HepG2 (cell line): ENCODE measurements around the gene ATP11A.

Source experiments
- BHLHE40 ChIP-seq: IDR thresholded peaks from 2 replicates; pipeline ENCODE4 v1.6.1; 2011; ENCODE audit warnings: low read length, improper control_type of control experiment
- CBX2 ChIP-seq, 2 experiments: fragments of 200-600 bp in 1 of 2; sonication (generic); formaldehyde crosslinking in 1 of 2; IDR thresholded peaks; 2 replicates each; pipeline versions ENCODE4 v1.7.0 to v1.8.1; 2018 to 2022; ENCODE audit warnings: low read depth in 2 of 2, low read length in 1 of 2, mild to moderate bottlenecking in 1 of 2, missing genetic modification reagents in 1 of 2
- MAFK ChIP-seq, 2 experiments: IDR thresholded peaks in 1 of 2; conservative IDR thresholded peaks in 1 of 2; 2 replicates each; pipeline ENCODE4 v1.6.1; 2011; ENCODE audit warnings: improper control_type of control experiment in 2 of 2, low read length in 2 of 2
- MYC ChIP-seq: sonication (generic); formaldehyde crosslinking; IDR thresholded peaks from 2 replicates; pipeline ENCODE4 v1.9.0; 2021; ENCODE audit warnings: missing genetic modification reagents, borderline replicate concordance
- POLR2A ChIP-seq, 2 experiments: IDR thresholded peaks; 2 replicates each; pipeline ENCODE4 v1.6.1; 2011; ENCODE audit warnings: low read depth in 2 of 2, low read length in 2 of 2, mild to moderate bottlenecking in 1 of 2, moderate library complexity in 1 of 2; ENCODE audit not compliant: insufficient read depth in 1 of 2
- SIN3A ChIP-seq: IDR thresholded peaks from 2 replicates; pipeline ENCODE4 v1.6.1; 2011; ENCODE audit warnings: low read depth, mild to moderate bottlenecking, control low read depth, low read length, borderline replicate concordance
- SRF ChIP-seq: IDR thresholded peaks from 2 replicates; pipeline ENCODE4 v1.6.1; 2011; ENCODE audit warnings: mild to moderate bottlenecking, low read depth, low read length, moderate library complexity
- TAF1 ChIP-seq: sonication (generic); formaldehyde crosslinking; IDR thresholded peaks from 2 replicates; pipeline ENCODE4 v1.4.0; 2020; ENCODE audit warnings: missing genetic modification reagents
- ZNF83 ChIP-seq: sonication (generic); formaldehyde crosslinking; IDR thresholded peaks from 2 replicates; pipeline ENCODE4 v1.4.0; 2020; ENCODE audit warnings: missing genetic modification reagents, mild to moderate bottlenecking, borderline replicate concordance
- TF ChIP-seq, protein P1 (sequence below): sonication (generic); formaldehyde crosslinking; IDR thresholded peaks from 2 replicates; pipeline ENCODE4 v1.9.0; 2021; ENCODE audit warnings: missing genetic modification reagents, borderline replicate concordance
- TF ChIP-seq, protein P2 (sequence below): sonication (generic); formaldehyde crosslinking; IDR thresholded peaks from 2 replicates; pipeline ENCODE4 v1.4.0; 2020; ENCODE audit warnings: missing genetic modification reagents
- TF ChIP-seq, protein P3 (sequence below): sonication (generic); formaldehyde crosslinking; IDR thresholded peaks from 2 replicates; pipeline ENCODE4 v1.5.0; 2020; ENCODE audit warnings: missing genetic modification reagents
- TF ChIP-seq, protein P4 (sequence below): sonication (generic); formaldehyde crosslinking; IDR thresholded peaks from 2 replicates; pipeline ENCODE4 v1.5.0; 2020; ENCODE audit warnings: mild to moderate bottlenecking, missing genetic modification reagents, moderate library complexity

DNA sequence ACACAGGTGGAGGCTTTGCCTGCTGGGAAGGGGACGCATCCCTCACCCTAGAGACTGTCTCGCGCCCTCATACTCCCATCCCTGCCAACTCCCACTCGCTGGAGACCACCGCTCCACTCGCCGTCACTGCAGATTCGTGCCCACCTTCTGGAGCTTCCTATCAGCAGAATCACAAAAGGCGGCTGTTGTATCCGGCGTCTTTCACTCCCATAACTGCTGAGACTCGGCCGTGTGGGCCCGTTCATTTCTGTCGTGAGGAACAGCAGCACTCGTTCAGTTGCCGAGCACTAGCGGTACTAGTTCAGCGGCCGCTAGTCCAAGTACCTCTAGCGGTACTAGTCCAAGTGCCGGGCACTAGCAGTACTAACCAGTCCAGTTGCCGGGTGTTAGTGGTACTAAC lies 154.6 kb downstream of the ATP11A start:
- no peak for TF ChIP-seq ZNF83
- no peak for TF ChIP-seq SIN3A
- no peak for TF ChIP-seq CBX2 (IDR thresholded peaks at IDR 0.05; ENCODE audit: low read depth, low read length)
- no peak for TF ChIP-seq CBX2 (CRISPR knock-in tag; IDR thresholded peaks at IDR 0.05; ENCODE audit: low read depth)
- TF ChIP-seq MYC (CRISPR knock-in tag) = no peak
- TF ChIP-seq, protein P1, sequence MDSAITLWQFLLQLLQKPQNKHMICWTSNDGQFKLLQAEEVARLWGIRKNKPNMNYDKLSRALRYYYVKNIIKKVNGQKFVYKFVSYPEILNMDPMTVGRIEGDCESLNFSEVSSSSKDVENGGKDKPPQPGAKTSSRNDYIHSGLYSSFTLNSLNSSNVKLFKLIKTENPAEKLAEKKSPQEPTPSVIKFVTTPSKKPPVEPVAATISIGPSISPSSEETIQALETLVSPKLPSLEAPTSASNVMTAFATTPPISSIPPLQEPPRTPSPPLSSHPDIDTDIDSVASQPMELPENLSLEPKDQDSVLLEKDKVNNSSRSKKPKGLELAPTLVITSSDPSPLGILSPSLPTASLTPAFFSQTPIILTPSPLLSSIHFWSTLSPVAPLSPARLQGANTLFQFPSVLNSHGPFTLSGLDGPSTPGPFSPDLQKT (CRISPR knock-in tag) = no peak
- TF ChIP-seq, protein P2, sequence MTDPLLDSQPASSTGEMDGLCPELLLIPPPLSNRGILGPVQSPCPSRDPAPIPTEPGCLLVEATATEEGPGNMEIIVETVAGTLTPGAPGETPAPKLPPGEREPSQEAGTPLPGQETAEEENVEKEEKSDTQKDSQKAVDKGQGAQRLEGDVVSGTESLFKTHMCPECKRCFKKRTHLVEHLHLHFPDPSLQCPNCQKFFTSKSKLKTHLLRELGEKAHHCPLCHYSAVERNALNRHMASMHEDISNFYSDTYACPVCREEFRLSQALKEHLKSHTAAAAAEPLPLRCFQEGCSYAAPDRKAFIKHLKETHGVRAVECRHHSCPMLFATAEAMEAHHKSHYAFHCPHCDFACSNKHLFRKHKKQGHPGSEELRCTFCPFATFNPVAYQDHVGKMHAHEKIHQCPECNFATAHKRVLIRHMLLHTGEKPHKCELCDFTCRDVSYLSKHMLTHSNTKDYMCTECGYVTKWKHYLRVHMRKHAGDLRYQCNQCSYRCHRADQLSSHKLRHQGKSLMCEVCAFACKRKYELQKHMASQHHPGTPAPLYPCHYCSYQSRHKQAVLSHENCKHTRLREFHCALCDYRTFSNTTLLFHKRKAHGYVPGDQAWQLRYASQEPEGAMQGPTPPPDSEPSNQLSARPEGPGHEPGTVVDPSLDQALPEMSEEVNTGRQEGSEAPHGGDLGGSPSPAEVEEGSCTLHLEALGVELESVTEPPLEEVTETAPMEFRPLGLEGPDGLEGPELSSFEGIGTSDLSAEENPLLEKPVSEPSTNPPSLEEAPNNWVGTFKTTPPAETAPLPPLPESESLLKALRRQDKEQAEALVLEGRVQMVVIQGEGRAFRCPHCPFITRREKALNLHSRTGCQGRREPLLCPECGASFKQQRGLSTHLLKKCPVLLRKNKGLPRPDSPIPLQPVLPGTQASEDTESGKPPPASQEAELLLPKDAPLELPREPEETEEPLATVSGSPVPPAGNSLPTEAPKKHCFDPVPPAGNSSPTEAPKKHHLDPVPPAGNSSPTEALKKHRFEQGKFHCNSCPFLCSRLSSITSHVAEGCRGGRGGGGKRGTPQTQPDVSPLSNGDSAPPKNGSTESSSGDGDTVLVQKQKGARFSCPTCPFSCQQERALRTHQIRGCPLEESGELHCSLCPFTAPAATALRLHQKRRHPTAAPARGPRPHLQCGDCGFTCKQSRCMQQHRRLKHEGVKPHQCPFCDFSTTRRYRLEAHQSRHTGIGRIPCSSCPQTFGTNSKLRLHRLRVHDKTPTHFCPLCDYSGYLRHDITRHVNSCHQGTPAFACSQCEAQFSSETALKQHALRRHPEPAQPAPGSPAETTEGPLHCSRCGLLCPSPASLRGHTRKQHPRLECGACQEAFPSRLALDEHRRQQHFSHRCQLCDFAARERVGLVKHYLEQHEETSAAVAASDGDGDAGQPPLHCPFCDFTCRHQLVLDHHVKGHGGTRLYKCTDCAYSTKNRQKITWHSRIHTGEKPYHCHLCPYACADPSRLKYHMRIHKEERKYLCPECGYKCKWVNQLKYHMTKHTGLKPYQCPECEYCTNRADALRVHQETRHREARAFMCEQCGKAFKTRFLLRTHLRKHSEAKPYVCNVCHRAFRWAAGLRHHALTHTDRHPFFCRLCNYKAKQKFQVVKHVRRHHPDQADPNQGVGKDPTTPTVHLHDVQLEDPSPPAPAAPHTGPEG (CRISPR knock-in tag) = no peak
- TF ChIP-seq TAF1 (CRISPR knock-in tag) = no peak
- TF ChIP-seq, protein P3, sequence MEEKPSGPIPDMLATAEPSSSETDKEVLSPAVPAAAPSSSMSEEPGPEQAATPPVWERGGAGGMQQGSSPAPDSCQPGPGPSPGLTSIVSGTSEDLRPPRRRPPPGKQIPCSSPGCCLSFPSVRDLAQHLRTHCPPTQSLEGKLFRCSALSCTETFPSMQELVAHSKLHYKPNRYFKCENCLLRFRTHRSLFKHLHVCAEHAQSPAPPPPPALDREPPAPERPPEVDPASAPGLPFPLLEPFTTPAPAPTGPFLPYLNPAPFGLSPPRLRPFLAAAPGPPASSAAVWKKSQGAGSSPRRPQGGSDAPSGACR (CRISPR knock-in tag) = no peak
- TF ChIP-seq, protein P4, sequence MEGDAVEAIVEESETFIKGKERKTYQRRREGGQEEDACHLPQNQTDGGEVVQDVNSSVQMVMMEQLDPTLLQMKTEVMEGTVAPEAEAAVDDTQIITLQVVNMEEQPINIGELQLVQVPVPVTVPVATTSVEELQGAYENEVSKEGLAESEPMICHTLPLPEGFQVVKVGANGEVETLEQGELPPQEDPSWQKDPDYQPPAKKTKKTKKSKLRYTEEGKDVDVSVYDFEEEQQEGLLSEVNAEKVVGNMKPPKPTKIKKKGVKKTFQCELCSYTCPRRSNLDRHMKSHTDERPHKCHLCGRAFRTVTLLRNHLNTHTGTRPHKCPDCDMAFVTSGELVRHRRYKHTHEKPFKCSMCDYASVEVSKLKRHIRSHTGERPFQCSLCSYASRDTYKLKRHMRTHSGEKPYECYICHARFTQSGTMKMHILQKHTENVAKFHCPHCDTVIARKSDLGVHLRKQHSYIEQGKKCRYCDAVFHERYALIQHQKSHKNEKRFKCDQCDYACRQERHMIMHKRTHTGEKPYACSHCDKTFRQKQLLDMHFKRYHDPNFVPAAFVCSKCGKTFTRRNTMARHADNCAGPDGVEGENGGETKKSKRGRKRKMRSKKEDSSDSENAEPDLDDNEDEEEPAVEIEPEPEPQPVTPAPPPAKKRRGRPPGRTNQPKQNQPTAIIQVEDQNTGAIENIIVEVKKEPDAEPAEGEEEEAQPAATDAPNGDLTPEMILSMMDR (CRISPR knock-in tag) = no peak
- no peak for TF ChIP-seq MAFK (conservative IDR thresholded peaks at IDR 0.05 in 1 of 2, IDR thresholded peaks at IDR 0.05 in 1 of 2; ENCODE audit: low read length in 2 of 2)
- no peak for TF ChIP-seq SRF
- TF ChIP-seq POLR2A (IDR thresholded peaks at IDR 0.05; ENCODE audit: insufficient read depth in 1 of 2, low read depth in 2 of 2, low read length in 2 of 2) = no peak
- TF ChIP-seq BHLHE40 = no peak
